NCI-H2196 treated with DMSO at 0.1 percent for 48 hours (cell line): ENCODE measurements around the gene OR51M1.

Source experiments
- DNase-seq: peaks from one replicate; lab custom pipeline; 2025; ENCODE audit not compliant: unreplicated experiment; lab: John Stamatoyannopoulos, UW

Gene OR51M1

DNA sequence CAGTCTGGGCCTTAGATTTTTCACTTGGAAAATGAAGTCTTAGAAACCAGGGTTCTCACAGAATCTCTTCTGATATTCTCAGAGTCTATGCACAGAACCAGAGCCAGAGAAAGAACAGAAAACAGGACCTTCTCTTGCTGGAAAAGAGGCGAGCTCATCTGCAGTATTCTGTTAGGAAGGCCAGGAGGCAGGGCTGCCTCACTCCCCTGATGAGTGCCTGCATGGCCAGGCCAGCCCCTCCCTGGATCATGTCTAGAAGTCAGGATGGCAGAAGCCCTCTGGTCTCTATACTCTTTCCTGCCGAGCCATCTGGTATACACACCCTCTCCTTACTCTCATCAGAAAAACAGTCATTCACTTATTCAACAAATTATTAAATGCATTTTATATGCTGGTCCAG, 723 bp downstream of the OR51M1 start:
- no peak for DNase-seq

DNA sequence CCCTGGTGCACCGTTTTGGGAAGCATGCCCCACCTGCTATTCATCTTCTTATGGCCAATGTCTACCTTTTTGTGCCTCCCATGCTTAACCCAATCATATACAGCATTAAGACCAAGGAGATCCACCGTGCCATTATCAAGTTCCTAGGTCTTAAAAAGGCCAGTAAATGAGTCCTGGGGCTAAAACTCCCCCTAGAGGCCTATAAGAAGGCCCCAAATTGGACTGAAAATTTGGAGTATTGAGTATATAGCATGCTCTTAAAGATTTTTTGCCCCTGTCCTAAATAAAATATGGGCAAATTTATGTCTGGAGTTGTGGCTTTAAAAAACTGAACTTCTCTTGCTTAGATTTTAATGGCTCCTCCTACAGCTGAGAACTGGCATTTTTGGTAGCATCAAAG, 6.6 kb downstream of the OR51M1 start:
- DNase-seq, result no peak

DNA sequence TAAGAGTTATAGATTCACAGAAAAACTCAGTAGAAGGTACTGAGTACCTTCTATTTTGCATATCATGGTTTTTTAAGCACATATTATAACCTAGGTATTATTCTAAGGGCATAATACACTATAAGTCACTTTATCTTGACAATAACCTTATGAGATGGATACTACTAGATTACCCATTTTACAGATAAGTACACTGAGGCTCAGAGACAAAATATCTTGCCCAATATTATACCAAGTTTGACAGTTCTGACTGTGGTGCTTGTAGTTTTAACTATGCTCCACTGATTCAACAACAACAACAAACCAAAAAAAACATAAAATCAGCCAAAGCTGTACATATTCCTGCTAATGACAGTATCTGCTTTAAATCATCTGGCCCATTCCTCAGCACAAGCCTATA, 10.5 kb downstream of the OR51M1 start:
- no peak for DNase-seq

DNA sequence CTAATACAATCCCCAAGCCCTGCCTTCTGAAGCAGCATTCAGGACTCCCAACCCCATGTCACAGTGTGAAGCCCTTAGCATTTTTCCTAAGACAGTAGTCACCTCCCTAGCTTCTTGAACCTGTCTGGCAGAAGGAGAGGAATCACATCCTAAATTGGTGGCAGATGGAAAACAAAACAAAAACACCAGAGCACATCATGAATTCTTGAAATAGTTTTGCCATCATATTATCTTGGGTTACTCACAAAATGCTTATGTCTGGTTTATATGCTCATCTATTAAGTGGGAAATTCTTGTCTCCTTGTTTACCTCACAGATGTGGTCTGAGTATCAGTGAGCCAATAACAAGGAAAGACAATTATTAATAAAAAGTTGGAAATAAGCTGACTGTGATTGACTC, 15.3 kb downstream of the OR51M1 start:
- DNase-seq, result no peak

DNA sequence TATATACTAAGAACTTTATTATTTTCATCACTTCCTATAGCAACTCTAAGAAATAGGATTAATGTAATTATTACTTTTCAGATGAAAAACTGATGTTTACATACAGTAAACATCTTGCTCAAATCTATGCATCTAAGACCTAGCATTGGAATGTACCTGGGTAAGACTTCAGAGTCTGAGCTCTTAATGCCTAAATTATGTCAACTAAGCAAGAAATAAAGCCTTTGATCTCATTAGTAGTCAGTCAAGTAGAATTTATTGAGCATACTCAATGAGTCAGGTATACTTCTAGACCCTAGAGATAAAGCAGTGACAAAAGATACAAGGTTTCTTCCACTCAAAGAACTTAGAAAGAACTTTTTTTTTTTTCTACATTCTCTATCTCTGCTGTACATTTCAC, 21.6 kb downstream of the OR51M1 start:
- no peak for DNase-seq

DNA sequence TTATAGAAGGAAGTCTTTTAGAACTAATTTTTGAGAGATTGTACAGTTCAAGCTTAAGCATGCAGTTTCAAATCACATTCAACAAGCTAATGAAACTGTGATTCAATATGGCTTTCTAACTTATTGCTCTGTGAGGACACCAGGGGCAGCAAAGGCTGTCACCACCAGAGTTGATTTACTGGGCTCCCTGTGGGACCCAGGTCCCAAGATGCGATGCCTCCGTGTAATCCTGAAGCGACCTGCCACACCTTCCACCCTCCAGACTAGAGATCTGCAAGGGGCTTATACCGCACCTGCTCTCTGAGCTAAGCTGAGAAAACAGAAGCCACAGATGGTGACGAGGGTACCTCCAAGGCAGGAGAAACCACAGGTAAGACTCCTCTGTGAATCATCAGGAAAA, 37.4 kb downstream of the OR51M1 start:
- DNase-seq, result no peak

DNA sequence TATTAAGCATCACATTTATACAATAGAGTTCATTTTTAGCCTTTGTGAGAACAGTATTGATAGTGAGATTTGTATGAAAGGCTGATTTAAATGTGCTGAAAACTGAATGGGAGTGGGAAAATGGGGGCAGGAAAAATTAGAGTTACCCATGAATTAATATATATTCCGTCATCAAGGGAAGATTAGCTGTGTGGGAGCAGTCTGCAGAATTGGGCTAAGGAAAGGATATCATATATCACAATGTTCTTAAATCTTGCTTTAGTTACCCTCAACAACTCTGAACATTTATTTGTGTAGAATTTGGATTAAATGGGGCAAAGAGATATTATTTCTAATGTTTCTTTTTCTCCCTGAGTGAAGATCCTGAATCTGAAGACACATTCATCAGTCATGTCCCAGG, 38.2 kb downstream of the OR51M1 start, which contains the start of gene OR51Q1:
Gene OR51Q1, plus strand, starts transcription at position 301 of the 400 bp plus-strand sequence. Its CDS starts 90 bp downstream, at position 391.
- DNase-seq, result no peak

DNA sequence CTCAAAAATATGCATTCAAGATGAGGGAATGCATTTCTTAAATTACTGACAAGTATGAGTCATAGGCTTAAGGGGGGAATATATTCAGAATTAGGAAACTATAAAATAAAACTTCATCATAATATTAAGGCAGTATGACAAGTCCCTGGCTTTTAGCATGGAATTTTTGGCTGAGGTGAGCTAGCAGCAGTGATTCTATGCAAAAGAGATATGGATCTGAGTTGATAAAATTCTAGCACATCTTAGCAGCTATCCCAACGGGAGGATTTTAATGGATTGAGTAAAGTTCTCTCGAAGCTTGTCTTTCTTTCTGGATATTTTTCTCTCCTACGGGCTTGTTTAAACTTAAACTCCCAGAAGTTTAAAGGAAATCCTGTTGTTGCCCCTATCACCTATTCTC, 39.5 kb downstream of the OR51M1 start:
- DNase-seq, result no peak

DNA sequence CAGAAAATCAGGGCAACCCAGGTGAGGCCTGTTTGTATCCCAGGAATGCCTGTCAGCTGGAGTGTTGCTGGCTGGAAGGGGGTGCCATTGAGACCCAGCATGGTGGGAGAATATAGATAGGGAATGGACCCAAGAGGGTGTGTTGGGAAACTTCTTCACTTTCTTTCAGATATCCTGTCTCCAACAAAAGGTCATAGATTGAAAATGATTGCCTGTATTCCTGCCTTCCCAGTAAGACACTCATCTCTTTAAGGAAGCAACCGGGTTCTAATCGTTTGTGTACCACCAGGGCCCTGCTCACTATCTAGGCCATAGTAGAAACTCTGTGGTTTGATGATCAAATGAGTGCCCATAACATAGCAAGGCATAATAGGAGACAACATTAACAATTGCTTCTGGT, 57.8 kb downstream of the OR51M1 start, which contains the start of gene OR51I1:
Gene OR51I1, minus strand, starts transcription at position 101 of the 400 bp plus-strand sequence. Its CDS starts 0 bp downstream, at position 101.
- no peak for DNase-seq
